ENCODE measurements around the gene ENGASE. TPM values are rescaled to one million over a fixed set of nuclear protein-coding genes. Genes with fewer than 3 reads are reported as not detected.

ENGASE gene
- polyA plus RNA-seq, 4 donors, result 9.6 to 28.7 (median 21.2) TPM

- DNase-seq (ENCODE audit: low read depth in 4 of 4, low spot score in 3 of 4), result no peak
Observed at GRCh38 chr17:79038545-79039135, 36.0 kb upstream of the ENGASE start.

GRCh38 chr17:79039171-79039570, 35.5 kb upstream of the ENGASE start:
- DNase-seq (ENCODE audit: low read depth in 4 of 4, low spot score in 3 of 4), result no peak

DNA sequence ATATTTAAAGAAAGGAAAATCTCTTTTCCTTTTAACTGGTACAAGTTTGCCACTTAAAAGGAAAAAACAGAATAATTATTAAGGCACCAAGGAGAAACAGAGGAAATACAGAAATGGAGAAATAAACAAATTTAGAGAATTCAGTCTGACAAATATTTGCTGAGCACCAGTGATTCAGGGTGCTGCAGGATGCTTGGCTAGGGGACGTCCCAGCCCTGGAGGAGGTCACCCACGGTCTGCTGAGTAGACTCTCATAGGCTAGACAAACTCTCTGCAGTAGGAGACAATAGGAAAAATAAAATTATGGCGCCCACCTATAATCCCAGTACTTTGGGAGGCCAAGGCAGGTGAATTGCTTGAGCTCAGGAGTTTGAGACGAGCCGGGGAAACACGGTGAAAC, 34.7 kb upstream of the ENGASE start:
- no peak for DNase-seq (ENCODE audit: low read depth in 4 of 4, low spot score in 3 of 4)

DNA sequence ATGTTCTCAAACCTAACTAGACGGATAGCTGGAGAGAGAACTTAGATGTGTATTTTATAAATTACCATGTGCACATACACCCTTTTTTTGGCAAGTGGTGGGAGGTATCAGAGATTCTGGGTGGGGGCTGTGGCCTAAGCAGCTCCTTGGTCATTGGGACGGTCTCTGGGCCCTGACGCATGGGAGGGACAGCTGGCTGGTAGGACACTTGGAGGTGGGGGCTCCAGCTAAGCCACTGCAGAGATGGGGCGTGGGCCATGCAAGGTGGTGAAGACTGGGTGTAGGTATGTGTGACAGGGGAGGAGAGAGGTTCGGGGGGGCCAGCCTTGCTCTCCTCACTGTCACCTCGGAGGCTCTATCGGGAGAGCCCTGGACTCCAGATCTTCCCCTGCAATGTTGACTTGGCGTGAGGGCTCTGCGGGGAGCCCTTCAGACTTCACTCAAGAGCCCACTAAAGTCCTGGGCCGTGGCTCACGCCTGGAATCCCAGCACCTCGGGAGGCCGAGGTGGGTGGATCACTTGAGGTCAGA, 33.5 kb upstream of the ENGASE start:
- no peak for DNase-seq (ENCODE audit: low read depth in 4 of 4, low spot score in 3 of 4)

DNA sequence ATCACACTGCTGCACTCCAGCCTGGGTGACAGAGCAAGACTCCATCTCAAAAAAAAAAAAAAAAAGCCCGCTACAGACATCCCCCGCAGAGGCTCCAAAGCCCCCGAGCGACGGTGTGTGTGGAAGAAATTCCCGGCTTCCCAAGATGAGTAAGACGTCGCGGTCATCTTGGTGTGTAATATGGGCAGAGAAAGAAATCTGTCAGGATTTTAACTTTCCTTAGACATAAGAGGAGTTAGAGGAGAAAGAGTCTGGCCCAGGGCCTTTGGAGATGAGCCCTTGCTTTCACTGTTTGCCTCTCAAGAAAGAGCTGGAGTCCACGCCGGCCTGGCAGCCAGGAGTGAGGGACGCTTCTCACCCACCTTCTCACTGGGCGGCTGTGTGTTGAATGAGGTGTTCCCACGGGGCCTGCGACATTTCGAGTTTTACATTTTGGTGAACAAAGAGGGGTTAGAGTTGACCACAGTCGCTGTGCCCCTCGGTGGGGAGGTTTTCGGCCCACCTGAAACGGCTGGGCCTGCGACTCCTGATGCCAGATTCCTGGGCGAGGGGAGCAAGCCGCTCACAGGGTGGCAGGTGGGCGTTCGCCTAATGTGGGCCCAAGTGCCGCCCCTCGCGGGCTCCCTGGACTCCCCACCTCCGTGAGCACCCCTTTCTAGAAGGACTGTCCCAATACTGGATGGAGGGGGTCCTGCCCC, 32.8 kb upstream of the ENGASE start:
- DNase-seq (ENCODE audit: low read depth in 4 of 4, low spot score in 3 of 4), result no peak

- DNase-seq (ENCODE audit: low read depth in 4 of 4, low spot score in 3 of 4), result no peak
Observed at GRCh38 chr17:79042421-79043190, 32.0 kb upstream of the ENGASE start.

- DNase-seq (ENCODE audit: low read depth in 4 of 4, low spot score in 3 of 4), result no peak
Observed at GRCh38 chr17:79043191-79043930, 31.3 kb upstream of the ENGASE start.

GRCh38 chr17:79043931-79044320, 30.7 kb upstream of the ENGASE start:
- DNase-seq (ENCODE audit: low read depth in 4 of 4, low spot score in 3 of 4), result no peak

DNA sequence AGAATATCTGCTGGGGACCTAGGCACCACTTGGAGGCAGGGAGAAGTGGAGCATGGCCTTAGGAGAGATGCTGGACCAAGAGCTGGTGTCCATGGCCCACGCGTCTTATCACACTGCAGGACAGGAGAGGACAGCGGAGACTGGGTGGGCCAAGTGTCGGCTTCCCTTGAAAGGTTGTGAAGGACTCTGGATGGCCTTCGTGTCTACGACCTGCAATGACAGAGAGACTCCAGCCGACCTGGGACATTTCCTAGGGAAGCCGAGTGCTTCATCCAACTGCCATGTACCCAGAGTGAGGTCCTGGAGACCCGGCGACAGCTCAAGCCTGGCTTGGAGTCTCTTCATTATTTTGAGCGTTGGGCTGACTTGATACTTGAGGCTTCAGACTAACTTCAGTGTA, 30.2 kb upstream of the ENGASE start:
- no peak for DNase-seq (ENCODE audit: low read depth in 4 of 4, low spot score in 3 of 4)

- DNase-seq (ENCODE audit: low read depth in 4 of 4, low spot score in 3 of 4), result no peak
Observed at GRCh38 chr17:79045001-79045729, 29.5 kb upstream of the ENGASE start.

DNA sequence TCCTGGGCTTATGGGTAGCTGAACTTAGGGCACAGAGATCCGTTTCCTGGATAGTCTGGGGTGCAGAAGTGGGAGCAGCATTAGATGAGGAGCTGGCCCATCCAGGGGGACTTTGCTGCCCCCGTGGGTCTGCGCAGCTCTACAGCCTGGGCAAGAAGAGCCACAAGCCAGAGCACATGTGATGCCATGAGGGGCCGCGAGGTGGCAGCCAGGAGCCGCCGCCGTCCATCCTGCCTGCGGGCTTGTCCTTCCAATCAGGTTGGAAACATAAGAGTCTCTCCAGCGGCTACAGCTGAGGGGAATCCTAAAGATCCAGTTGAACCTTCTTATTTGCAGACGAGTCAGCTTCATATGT, 28.8 kb upstream of the ENGASE start:
- peak in 2 of 4 donors; percentile 35 to 56 for DNase-seq (ENCODE audit: low read depth in 4 of 4, low spot score in 3 of 4)

- DNase-seq (ENCODE audit: low read depth in 4 of 4, low spot score in 3 of 4), result no peak
Observed at GRCh38 chr17:79046197-79046915, 28.3 kb upstream of the ENGASE start.

- DNase-seq (ENCODE audit: low read depth in 4 of 4, low spot score in 3 of 4), result no peak
Observed at GRCh38 chr17:79046916-79047280, 27.7 kb upstream of the ENGASE start.

DNA sequence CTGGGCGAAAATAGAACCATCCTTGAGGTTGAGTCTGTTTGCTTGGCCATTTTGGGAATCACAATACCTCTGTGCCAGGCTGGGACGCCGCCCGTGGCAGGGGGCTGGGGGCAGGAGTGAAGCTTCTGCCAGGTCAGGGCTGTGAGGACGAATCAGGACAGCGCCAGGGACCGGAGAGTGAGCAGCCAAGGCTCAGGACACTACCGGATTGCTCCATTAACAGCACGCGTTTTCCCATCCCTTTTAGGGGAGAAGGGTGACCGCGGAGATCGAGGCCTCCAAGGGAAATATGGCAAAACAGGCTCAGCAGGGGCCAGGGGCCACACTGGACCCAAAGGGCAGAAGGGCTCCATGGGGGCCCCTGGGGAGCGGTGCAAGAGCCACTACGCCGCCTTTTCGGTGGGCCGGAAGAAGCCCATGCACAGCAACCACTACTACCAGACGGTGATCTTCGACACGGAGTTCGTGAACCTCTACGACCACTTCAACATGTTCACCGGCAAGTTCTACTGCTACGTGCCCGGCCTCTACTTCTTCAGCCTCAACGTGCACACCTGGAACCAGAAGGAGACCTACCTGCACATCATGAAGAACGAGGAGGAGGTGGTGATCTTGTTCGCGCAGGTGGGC, 27.2 kb upstream of the ENGASE start:
- DNase-seq (ENCODE audit: low read depth in 4 of 4, low spot score in 3 of 4), result no peak

- no peak for DNase-seq (ENCODE audit: low read depth in 4 of 4, low spot score in 3 of 4)
Observed at GRCh38 chr17:79047923-79048825, 26.4 kb upstream of the ENGASE start.

DNA sequence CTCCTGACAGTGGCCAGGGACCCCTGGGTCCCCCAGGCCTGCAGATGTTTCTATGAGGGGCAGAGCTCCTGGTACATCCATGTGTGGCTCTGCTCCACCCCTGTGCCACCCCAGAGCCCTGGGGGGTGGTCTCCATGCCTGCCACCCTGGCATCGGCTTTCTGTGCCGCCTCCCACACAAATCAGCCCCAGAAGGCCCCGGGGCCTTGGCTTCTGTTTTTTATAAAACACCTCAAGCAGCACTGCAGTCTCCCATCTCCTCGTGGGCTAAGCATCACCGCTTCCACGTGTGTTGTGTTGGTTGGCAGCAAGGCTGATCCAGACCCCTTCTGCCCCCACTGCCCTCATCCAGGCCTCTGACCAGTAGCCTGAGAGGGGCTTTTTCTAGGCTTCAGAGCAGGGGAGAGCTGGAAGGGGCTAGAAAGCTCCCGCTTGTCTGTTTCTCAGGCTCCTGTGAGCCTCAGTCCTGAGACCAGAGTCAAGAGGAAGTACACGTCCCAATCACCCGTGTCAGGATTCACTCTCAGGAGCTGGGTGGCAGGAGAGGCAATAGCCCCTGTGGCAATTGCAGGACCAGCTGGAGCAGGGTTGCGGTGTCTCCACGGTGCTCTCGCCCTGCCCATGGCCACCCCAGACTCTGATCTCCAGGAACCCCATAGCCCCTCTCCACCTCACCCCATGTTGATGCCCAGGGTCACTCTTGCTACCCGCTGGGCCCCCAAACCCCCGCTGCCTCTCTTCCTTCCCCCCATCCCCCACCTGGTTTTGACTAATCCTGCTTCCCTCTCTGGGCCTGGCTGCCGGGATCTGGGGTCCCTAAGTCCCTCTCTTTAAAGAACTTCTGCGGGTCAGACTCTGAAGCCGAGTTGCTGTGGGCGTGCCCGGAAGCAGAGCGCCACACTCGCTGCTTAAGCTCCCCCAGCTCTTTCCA, 25.5 kb upstream of the ENGASE start:
- DNase-seq (ENCODE audit: low read depth in 4 of 4, low spot score in 3 of 4), result no peak

GRCh38 chr17:79049821-79050220, 24.8 kb upstream of the ENGASE start:
- no peak for DNase-seq (ENCODE audit: low read depth in 4 of 4, low spot score in 3 of 4)

All from right renal pelvis (tissue), 4 donors.